RCC 7860 (cell line): Measurements from ENCODE around the gene NDOR1.
A peak's percentile ranks its signal among the peaks of the same experiment; 100 is the strongest.

Experiments
- DNase-seq: peaks from one replicate; pipeline ENCODE4 v3.0.0-alpha.2; 2015; ENCODE audit warnings: low spot score
- FAIRE-seq: peaks from 2 replicates; lab custom pipeline; 2012; peaks lifted over from hg19 to GRCh38; lab: Jason Lieb, UNC

Gene NDOR1

DNA sequence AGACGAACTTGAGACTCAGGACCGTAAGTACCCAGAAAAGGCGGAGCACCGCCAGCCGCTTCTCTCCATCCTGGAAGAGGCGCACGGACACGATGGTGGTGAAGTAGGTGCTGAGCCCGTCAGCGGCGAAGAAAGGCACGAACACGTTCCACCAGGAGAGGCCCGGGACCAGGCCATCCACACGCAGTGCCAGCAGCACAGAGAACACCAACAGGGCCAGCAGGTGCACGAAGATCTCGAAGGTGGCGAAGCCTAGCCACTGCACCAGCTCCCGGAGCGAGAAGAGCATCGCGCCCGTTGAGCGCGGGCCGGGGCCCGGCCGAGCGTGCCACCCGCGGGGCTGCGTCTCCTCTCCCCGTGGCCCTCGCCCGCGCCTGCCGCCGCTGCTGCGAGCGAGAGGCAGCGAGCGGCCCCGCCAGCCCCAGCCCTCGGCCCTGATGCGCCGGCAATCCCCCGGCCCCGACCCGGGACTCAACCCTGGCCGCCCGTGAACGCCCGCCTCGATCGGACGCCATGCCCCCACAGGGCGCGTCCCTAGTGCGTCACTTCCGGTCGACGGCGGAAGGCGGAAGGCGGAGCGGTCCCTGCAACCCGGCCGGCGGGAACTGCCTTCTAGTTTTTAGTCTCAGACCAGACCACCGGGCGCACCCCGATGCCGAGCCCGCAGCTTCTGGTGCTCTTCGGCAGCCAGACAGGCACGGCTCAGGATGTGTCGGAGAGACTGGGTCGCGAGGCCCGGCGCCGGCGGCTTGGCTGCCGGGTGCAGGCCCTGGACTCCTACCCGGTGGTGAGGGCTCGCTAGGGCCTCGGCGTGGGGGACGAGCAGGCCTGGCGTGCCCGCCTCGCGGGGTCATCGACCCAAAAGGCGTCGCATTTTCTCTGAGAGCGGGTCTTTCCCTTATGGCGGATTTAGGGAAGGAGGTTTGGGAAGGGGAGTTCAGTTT, at the start of gene NDOR1, which contains the start of gene TMEM203:
Gene NDOR1 (plus strand): TSS at position 575 of the 944 bp plus-strand sequence. CDS start 78 bp downstream, at position 653.
Gene TMEM203 (minus strand): TSS at position 523 of the 944 bp plus-strand sequence. CDS start 234 bp downstream, at position 289.
- no peak for FAIRE-seq
- DNase-seq: peak; percentile 64

DNA sequence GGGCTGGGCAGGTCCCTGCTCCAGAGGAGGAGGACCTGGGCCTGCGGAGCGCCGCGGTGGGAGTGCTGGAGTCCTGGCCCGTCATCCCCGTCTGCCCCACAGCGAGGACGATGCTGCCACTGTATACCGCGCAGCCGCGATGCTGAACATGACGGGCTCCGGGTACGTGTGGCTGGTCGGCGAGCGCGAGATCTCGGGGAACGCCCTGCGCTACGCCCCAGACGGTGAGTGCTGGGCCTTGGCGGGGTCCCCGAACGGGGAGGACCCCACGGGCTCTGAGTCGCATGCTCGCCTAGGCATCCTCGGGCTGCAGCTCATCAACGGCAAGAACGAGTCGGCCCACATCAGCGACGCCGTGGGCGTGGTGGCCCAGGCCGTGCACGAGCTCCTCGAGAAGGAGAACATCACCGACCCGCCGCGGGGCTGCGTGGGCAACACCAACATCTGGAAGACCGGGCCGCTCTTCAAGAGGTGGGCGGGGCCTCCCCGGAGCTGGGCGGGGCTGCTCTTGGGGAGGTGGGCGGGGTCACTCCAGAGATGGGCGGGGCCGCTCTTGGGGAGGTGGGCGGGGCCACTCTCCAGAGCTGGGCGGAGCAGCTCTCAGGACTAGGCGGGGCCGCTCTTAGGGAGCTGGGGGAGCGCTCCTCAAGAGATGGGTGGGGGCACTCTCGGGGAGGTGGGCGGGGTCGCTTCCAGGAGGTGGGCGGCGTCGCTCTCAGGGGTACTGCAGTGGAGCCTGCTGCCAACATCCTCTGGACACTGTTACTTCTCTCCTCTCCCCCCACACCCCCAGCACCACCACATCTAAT, 48.7 kb upstream of the NDOR1 start:
- FAIRE-seq: no peak

GRCh38 chr9:137157618-137158415, 47.7 kb upstream of the NDOR1 start:
- no peak for FAIRE-seq
- DNase-seq: no peak

More for the DNA sequence above, 48.7 kb upstream of the NDOR1 start:
- no peak for DNase-seq

DNA sequence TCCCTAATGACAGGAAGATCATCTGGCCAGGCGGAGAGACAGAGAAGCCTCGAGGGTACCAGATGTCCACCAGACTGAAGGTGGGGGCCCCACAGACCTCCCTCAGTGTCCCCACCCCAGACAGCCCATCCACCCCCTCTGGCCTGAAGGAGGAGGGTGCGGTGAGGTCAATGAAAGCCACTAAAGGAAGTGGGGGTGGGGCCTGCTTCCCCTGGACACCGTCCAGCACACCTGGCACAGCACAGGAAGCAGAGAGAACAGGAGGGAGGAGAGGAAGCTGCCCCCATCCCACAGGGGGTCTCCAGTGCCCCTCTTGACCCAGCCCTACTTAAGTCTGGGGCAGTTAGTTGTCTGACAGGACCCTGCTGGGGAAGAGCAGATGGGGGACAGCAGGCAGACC, 46.9 kb upstream of the NDOR1 start:
- no peak for FAIRE-seq
- DNase-seq: no peak

GRCh38 chr9:137159105-137160053, 46.1 kb upstream of the NDOR1 start:
- FAIRE-seq (no peak), DNase-seq (no peak)

DNA sequence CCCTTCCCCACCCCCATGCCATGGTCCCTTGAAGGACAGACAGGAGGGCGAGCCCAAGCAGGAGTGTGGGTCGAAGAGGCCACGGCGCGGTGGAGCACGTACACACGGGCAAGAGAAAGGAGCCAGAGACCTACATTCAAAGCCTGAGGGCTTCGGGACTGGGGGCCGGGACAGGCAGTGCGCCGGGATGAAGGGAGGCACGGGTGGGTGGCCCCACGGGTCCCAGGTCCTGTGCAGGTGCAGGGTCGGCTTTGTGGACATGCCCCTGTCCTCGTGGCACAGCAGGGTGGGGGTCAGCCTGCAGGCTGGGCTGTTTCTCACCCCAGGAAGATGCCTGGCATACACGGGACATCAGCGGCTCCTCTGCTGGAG, 45.5 kb upstream of the NDOR1 start:
- DNase-seq: no peak
- FAIRE-seq: no peak

- DNase-seq: no peak
- no peak for FAIRE-seq
These were observed 44.6 kb upstream of the NDOR1 start for GRCh38 chr9:137160716-137161557.

DNA sequence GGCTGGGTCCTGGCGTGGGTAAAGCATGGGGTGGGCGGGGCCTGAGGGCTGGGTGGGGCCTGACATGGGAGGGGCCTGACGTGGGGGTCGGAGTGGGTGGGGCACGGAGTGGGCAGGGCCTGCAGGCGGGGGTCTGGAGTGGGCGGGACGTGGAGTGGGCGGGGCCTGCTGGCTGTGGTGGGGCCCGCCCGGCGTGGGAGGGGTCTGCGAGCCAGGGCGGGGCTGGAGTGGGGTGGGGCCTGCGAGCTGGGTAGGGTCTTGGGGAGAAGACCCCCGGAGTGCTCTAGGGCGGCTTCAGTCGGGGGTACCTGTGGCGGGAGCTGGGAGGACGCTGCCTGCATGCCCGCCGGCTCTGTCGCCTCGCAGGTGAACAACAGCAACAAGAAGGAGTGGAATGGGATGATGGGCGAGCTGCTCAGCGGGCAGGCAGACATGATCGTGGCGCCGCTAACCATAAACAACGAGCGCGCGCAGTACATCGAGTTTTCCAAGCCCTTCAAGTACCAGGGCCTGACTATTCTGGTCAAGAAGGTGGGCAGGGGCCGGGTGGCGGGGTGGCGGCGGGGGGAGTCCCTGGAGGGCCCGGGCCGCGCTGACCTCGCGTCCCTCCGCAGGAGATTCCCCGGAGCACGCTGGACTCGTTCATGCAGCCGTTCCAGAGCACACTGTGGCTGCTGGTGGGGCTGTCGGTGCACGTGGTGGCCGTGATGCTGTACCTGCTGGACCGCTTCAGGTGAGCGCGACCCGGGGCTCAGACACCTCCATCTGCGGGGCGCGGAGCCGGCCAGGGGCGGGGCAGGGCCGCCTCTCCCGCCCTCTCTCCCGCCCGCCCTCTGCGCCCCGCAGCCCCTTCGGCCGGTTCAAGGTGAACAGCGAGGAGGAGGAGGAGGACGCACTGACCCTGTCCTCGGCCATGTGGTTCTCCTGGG, 43.7 kb upstream of the NDOR1 start:
- FAIRE-seq: no peak
- no peak for DNase-seq

- FAIRE-seq (no peak), DNase-seq (no peak)
These were observed 42.8 kb upstream of the NDOR1 start for GRCh38 chr9:137162505-137163364.

GRCh38 chr9:137163365-137163715, 42.2 kb upstream of the NDOR1 start:
- DNase-seq (no peak), FAIRE-seq (no peak)

DNA sequence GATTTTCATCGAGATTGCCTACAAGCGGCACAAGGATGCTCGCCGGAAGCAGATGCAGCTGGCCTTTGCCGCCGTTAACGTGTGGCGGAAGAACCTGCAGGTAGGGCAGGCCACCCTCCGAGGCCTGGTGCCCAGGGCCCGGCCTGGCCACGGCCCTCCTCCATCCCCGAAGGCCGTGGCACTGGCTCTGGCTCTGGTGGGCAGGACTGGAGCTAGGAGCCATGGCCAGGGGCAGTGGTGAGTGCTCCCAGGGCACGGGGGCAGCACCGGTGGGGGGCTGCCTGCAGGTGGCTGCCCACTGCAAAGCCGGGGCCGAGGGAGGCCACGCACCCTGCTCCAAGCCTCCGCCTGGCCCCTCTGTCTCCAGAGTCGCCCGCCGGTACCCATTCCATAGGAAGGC, 41.7 kb upstream of the NDOR1 start:
- FAIRE-seq (no peak), DNase-seq (no peak)

DNA sequence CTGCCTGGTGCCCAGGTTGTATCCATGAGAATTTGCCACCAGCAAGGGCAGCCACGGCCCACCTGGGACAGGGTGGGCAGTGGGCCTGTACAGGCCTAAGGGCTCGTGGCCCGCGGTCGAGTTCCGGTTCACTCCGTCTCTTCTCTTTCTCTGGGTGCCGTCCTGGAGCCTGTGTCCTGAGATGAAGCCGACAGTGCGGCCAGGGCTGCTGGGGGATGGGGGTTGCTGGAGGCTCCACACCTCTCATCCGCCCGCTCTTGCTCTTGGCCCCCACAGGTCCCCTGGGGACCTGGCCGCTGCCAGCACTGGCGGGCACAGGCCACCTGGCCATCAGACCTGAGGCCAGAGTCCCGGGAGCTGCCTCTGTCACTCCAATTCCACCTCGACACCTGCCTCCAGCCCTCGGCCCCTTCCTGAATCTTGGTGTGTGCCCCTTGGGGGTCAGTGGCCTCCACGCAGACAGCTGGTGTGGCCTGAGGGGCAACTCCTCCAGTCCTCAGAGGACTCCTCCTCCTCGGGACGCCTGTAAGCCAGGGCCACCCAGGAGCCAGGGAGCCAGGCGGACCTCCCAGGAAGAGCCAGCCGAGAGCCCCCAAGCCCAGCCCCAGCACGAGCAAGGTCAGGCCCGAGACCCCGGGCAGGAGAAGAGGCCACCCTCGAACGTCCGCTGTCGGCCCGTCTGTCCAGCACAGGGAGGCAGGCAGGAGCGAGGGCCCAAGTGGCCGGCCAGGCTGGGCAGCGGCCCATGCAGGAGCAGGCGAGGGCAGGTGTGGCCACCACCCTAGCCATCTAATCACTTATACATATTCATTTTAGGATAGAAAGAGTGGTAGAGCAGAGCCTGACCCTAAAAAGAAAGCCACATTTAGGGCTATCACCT, 40.9 kb upstream of the NDOR1 start:
- FAIRE-seq: no peak

GRCh38 chr9:137165250-137165836, 40.2 kb upstream of the NDOR1 start:
- DNase-seq: no peak
- FAIRE-seq: no peak

More for the DNA sequence above, 40.9 kb upstream of the NDOR1 start:
- DNase-seq: no peak

- no peak for DNase-seq
- FAIRE-seq: no peak
These were observed 38.9 kb upstream of the NDOR1 start for GRCh38 chr9:137166380-137167229.
